Activated CD4-positive, alpha-beta T cell treated with anti-CD3 and anti-CD28 coated beads, Interleukin-2, amount 50 U/mL, for 48 hours (primary cell): ENCODE measurements around the gene GIPC2.
"Not testable (repeated sequence)": the region's sequence is repeated elsewhere in the genome, so short reads cannot be mapped to it uniquely, and the experiment has no call there.

Experiments used
- DNase-seq, 2 experiments: peaks; one replicate each; pipeline ENCODE4 v3.0.0-alpha.2; 2020

Gene GIPC2

DNA sequence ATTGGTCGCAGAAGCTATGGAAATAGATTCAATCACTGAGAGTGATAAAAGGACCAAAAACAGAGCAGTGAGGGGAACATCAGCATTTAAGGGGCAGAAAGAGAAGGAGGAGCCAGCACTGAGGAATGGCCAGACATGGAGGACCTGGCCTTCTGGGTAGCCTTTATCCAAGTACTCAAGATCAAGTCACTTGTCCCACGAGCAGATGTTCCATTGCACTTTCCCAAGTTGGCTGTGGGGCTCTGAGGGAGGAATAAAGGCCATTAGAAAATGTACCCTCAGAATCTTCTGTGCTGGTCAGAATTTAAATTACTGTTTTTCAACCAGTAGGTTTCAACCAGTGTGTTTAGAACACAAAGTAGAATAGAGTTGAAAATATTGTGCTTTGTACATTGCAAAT lies 55.3 kb downstream of the GIPC2 start:
- no peak for DNase-seq

DNA sequence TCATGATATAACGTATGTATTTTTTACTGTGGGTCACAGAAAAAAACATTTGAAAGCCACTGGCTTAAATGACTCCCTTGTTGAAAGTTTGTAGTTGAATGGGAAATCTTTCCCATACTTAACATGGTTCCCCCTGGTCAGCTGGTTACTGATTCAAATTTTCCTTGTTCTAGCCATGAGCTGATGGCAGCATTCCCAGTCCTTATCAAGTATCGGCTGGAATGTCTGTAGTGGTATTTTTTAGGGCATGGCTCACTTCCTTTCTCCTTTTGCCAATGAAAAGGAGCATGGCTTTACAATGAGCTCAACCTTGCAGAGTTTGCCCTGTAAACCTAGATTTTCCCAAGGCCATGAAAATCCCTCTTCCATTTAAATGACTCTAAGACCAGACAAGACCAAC lies 55.7 kb downstream of the GIPC2 start:
- DNase-seq: no peak

DNA sequence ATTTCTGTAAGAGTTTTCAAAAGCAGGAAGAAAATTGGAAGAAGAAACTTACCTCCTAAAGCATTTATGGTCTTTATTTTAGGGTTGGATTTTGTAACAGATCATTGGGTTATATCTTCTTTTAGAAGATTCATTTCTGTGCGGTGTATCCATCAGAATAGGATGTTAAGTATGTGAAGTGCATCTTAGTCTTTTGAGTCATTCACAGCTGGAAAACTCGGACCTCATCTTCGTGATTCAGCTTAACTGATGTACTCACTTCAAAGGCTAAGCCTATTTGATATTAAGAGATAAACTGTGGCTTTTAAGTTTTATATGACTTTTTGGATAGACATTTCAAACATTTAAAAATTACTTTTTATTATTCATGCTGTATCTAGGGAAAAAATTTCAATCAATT lies 56.3 kb downstream of the GIPC2 start:
- DNase-seq: no peak

DNA sequence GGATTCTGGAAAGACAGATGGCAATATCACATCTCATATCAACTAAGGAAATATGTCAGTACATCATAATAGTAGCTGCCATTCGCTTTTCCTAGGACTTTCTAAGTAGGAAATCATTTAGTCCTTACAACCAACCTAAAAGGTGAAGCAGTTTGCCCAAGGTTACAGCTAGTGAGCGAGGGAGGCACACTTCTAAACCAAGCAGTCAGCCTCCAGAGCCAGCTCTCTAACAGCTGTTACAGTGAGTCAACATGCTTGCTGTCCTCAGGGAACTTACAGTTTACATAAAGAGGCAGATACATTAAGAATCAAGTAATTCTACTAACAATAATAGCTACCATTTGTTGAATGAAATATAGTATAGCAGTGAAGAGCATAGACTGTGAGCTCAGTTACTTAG lies 57.1 kb downstream of the GIPC2 start:
- DNase-seq: no peak

DNA sequence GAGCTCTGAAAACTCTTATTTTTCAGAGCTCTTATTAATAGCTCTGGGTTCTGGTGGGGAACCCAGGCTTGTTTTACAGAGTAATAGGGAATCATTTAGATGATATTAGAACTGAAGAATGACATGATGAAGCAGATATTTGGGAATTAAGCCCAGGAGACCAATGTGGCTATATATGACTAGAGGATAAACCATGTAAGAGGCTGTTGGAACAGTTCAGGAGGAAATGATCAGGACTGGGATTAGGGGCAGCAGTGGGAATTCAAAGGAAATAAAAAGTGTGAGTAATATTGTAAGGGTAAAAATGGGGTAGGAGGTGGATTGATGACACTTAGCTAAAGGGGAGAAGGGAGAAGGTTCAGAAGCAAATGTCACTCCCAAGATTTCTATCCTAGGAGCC lies 58.6 kb downstream of the GIPC2 start:
- no peak for DNase-seq

DNA sequence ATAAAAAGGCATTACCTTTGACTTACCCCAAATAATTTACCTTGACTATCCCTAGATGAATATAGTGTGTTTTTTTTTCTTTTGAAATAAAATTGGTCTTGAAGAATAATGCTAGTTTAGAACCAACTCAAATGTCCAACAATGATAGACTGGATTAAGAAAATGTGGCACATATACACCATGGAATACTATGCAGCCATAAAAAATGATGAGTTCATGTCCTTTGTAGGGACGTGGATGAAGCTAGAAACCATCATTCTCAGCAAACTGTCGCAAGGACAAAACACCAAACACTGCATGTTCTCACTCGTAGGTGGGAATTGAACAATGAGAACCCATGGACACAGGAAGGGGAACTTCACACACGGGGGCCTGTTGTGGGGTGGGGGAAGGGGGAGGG lies 63.9 kb downstream of the GIPC2 start:
- DNase-seq: not testable (repeated sequence)

DNA sequence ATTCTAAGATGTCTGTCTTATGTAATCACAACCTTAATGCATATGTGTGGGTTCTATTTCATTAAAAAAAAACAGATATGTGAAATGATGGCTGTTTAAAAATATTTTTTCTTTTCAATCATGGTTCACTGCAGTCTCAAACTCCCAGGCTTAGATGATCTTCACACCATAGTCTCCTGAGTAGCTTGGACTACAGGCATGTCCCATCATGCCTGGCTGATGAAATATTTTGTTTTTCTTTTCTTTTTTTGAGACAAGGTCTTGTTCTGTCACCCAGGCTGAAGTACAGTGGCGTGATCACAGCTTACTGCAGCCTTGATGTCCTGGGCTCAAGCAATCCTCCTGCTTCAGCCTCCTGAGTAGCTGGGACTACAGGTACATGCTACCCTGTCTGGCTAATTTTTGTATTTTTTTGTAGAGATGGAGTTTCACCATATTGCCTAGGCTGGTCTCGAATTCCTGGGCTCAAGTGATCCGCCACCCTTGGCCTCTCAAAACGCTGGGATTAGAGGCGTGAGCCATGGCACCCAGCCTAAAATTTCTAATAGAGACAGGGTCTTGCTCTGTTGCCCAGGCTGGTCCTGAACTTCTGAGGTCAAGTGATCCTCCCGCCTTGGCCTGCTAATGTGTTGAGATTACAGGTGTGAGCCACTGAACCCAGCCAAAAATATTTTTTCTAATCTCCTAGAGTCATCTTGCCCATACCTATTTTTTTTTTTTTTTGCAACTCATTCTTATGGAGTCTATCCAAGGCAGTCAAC lies 67.6 kb downstream of the GIPC2 start:
- no peak for DNase-seq

DNA sequence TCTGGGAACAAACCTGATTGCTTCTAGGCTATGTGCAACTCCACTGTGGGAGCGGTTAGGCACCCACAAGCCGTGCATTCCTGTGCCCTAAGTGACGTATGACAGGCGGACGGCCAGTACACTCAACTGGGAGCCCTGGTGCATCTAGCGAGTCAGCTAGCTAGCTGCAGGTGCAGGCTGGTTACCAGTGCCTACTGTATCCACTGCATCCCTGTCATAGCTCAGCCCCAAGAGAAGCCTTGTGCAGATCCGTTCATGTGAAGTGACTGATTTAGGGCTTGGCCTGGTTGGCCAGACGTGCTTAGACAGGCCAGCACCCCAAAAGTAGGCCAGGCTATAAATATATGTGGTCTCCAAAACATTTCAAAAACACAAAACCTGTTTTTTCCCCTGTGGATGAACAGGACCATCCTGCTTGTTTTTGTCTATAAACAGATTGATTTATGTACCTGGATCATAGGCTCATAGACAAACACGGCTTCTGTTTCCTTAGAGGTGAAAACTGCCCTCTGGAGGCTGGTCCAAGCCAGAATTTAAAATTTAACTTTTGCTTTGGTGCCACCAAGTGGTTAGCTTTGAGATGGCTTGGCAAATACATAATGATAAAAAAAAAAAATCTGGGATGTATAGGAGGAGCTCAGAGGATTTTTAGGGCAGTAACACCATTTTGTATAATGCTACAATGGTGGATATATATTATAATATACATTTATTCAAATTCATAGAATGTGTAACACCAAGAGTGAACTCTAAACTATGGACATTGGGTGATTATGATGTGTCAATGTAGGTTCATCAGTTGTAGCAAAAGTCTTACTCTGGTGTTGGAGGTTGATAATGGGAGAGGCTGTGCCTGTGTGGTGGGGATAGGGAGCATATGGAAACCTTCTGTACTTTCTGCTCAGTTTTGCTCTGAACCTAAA lies 68.5 kb downstream of the GIPC2 start:
- DNase-seq: peak; percentile 48 to 61

DNA sequence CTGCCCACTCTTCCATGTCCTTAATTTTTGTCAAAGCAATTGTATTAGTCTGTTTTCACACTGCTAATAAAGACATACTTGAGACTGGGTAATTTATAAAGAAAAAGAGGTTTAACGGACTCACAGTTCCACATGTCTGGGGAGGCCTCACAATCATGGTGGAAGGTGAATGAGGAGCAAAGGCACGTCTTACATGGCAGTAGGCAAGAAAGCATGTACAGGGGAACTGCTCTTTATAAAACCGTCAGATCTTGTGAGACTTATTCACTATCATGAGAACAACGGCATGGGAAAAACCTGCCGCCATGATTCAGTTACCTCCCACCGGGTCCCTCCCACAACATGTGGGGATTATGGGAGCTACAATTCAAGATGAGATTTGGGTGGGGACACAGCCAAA lies 74.7 kb downstream of the GIPC2 start:
- DNase-seq: not testable (repeated sequence)

DNA sequence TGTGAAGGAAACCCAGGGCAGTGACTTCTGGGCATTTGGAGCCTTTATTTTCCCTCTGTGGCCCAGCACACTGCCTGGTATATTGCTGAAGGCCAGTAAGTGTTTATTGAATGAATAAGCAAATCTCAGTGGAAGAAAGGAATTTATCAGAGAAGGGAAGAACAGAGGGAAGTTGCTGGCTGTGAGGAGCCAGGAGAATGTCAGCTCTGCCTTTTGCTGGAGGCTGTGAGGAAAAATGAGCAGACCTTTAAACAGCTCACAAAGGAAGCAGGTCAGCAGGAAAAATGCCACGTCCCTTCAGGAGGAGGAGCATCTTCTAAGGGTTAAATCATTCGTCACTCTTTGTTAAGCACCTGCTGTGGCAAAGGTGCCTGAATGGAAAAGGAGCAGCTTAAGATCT lies 75.9 kb downstream of the GIPC2 start:
- no peak for DNase-seq

DNA sequence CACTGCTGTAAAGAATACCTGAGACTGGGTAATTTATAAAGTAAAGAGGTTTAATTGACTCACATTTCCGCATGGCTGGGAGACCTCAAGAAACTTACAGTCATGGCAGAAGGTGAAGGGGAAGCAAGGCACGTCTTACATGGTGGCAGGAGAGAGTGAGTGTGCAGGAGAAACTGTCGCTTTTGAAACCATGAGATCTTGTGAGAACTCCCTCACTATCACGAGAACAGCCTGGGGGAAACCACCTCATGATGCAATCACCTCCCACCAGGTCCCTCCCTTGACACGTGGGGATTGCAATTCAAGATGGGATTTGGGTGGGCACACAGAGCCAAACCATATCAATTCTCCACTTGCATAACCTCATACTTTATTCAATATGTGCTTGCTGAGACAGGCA lies 76.6 kb downstream of the GIPC2 start:
- peak in 1 of 2 experiments; percentile 8 for DNase-seq

DNA sequence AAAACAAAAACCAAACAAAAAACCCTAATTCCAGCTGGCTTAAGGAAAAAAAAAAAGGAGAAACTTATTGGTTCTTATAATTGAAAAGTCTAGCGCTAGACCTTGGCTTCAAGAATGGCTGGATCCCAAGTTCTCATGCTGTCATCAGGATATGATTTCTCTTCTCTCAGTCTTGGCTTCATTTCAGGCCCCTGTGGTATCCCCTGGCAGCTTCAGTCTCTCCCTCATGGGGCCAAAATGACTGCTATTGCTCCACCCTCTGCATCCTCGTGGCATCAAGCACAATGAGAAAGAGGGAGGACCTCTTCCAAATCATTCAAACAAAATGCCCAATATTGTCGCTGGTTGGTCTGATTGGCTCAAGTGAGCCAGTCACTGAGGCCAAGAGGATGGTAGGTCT lies 80.7 kb downstream of the GIPC2 start:
- DNase-seq: no peak

DNA sequence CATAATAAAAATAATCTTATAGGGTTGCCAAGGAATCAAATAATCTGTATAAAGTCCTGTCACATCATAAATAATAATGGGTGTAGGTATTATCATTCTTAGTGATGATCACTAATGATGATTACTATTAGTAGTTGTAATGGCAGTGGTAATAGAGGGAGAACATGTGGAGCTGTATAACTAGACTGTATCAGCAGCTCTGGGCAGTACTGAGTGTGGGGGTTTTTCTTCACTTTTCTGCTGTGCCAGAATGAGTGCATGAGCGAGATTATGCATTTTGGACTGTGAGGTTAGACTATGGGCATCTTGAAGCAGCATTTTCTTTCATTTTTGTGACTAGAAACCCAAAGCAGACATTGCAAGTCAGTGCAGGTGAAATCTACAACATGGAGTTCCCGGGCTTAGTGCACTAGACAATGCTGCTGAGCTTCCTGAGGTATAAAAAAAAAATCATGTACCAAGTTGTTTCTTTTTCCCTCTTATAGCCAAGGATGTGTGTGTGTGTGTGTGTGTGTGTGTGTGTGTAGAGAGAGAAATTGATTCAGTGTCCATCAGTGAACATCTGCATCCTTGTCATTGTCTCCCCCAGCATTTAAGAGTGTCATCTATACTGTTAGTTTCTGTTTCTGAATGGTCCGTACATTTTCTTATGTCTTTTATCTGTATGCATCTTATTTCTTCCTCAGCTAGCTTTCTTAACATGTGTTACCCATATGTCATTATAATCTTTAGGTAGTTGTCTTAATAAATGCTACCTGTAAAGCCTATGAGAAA lies 86.6 kb downstream of the GIPC2 start:
- no peak for DNase-seq

DNA sequence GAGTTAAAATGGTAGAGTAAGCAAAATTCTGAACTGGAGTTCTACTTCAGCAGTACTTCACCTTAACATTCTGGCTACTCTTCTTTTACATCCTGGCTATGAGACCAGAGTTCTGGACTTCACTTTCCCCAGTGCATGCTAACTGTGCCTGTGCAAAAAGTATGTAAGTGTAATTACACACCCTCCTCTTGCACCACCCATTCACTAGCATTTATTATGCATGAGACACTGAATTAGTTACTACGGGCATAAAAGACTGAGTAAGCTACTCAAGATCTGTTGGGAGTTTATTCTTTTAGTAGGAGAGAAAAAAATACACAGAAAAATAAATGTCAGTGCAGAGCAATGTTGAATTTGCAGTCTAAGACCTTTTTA lies 87.2 kb downstream of the GIPC2 start:
- DNase-seq: no peak

DNA sequence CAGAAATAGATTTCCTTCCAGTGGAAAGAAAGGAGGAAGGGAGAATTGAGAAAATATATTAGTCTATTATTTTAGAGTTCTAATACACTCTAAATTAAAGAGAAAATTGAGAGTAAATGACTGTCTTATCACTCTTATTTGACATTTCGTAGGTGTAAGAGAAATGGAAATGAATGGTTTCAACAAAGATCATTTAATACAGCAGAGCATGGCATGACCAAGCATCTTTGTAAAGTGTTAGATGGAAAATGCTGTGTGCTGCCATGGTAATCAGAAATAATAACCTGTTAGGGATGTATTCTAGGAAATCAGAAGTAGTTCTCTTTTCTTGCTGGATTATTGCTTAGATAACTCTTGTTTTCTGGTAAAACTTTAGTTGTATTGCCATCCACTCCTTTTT lies 90.9 kb downstream of the GIPC2 start:
- no peak for DNase-seq

DNA sequence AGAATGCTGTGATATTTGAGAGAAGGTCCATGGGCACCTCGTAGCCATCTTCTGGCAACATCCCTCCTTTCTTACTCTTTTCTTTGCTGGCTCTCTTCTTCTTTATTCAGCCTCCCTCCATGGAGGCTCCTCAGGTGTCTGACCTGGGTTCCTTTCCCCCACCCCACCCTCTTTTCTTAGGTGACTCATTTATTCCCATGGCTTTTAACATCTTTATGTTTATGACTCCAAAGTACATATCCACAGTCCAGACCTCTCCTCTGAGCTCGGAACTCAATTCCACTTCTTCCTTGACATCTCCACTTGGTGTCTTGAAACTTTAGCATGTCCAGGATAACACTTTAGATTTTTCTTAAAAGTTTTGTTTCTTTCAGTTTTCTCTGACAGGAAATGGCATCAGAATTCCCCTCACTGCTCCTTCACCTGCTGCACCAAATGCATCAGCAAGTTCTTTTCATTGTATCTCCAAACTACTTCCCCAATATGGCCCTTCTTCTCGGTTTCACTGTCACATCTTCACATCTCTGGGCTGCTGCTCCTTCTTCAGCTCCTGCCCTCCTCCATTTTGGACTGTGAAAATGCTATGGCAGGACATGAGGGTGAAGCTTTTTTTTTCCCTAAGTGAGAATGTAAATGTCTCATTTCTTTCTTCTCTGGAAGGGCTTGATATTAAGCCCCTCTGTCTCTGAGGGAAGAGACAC lies 95.9 kb downstream of the GIPC2 start:
- DNase-seq: no peak

DNA sequence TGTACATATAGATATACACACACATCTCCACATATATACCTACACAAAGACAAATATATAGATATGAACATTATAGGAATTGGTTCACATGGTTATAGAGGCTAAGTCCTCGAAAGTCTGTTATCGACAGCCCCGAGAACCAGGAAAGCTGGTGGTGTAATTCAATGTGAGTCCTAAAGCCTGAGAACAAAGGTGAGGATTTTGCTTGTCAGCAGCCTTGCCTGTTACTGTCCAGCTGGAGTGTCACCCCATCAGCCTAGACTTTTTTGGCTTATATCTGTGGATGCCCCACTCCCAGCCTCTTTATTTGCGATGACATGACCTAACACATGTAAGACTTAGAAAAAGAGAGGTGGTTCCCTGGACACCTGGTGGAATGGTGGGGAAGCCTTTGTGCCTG lies 97.0 kb downstream of the GIPC2 start:
- DNase-seq: no peak

DNA sequence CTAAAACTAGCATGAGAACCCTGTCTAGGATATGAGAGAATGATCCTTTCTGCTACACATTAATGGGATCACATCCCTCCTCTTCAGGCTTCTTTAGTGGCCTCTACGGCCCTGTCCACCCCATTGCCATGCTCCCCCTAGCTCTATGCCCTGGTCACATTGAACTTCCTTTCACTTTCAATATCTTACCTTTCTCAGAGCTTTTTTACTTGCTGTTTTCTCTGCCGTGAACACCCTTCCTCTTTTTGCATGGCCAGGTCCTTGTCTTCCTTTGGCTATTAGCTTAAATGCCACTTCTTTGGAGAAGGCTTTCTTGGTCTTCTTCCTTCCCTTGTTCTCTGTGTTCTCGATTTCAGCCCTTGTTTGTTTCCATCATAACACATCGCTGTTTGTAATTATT lies 97.4 kb downstream of the GIPC2 start:
- peak in 1 of 2 experiments; percentile 5 for DNase-seq

DNA sequence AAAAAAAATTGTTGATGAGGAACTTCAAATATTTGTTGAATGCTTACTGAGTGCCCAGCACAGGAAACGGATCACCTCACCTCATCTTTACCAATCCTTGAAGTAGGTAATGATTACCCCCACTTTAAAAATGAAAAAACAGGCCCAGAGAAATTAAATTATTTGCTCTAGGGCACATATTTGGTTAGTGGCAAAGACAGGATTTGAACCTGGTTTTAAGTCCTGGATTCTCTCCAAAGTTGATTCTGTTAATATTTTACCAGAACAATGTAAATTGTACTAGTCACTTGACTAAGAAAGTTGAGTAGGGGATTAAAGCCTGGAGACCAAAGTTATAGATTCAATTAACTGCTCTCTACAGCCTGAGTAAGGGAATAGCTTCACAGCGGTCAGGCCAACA lies 97.9 kb downstream of the GIPC2 start:
- no peak for DNase-seq

DNA sequence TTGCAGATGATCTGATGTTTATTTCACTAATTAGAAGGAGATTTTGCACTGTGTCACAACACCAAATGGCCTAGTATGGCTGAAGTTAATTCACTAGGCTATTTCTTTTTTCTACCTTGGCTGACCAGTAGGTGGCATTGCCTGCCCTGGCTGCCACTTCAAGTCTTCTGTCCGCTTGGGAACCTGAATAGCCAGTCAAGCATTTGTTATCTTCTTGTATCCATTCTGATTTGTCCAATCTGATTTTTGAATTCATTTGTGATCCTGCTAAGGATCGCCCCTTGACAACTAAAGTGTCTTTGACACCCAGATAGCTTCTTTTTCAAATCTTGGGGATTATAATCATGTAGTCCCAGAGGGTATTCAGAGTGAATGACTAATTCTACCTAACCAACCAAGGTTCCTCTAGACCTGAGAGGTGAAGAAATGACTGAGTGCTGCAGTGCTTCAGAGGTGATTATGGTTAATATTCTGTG lies 99.4 kb downstream of the GIPC2 start:
- DNase-seq: peak; percentile 13 to 37

DNA sequence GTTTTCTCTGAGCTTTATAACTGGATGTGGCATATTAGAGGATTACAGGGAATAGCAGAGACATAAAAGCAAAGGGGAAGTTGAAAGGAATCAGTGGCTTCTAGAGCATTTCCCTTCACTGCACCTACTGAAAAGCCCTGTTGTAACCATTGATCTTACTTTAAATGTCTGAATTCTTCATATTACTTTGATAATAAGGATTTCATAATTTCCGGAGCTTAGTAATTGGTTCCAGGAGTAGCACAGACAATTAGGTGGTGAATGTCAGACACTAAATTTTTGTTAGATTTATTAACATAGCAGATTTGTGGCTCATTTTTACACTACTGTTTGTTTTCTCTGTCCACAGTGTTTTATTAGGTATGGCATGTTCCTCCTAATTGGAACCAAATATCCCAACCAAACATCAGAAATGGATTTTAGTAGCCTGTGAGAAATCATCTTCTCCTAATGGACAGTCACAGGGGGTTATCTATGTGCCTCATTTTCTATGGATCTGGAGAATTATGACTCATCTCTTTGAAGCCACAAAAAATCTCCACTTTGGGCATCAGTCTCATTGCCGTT lies 100.5 kb downstream of the GIPC2 start:
- no peak for DNase-seq

DNA sequence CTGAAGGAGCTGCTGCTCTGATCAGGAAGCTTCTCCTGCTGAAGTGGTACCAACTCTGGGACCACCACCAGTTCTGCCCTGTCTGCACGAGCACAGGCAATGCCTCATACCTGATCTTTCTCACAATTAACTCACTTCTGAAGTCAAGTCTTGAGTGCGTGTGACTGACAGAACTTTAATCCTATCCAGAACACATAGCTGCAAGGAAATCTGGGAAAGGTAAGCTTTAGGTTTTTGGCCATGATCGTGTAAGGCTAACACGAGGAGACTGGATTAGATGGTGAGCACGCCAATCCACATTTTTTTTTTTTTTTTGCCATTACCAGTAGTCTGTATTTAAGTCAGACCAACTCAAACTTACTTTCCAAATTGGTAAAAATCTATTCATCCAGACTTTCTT lies 101.3 kb downstream of the GIPC2 start:
- DNase-seq: no peak
